ENCODE data around the gene CATSPER4. TPM values are rescaled to one million over a fixed set of nuclear protein-coding genes. Genes with fewer than 3 reads are reported as not detected.

CATSPER4 gene
- not detected for total RNA-seq
- long read RNA-seq = 0 reads

GRCh38 chr1:26190373-26190987 is at the start of gene CATSPER4:
TSS of gene CATSPER4 (plus strand) at chr1:26190602. CDS start at chr1:26190628, 26 bp downstream.
- no peak for DNase-seq
- peak; percentile 62 for ATAC-seq
- intact Hi-C loops (cut with DNase I, micrococcal nuclease) = no loop called here

GRCh38 chr1:26142159-26142558 is 48.2 kb upstream of the CATSPER4 start:
- ATAC-seq (no peak), DNase-seq (no peak)
- intact Hi-C loops (cut with DNase I, micrococcal nuclease) = no loop called here

GRCh38 chr1:26145041-26145959 is 45.1 kb upstream of the CATSPER4 start:
- ATAC-seq (peak; percentile 99), DNase-seq (peak; percentile 77 to 88)
- intact Hi-C loops (cut with DNase I, micrococcal nuclease) = loop anchor here (2.0 to 5.0 kb wide), 3 partner anchors 40 to 108 kb away; no protein-coding TSS in a partner anchor

GRCh38 chr1:26145960-26146294 is 44.5 kb upstream of the CATSPER4 start:
- DNase-seq (no peak), ATAC-seq (no peak)
- intact Hi-C loops (cut with DNase I, micrococcal nuclease) = loop anchor here (2.0 to 5.0 kb wide), 3 partner anchors 41 to 109 kb away; no protein-coding TSS in a partner anchor

- intact Hi-C loops (cut with DNase I, micrococcal nuclease) = loop anchor here (5.0 kb wide), 2 partner anchors 47 to 112 kb away; no protein-coding TSS in a partner anchor
- no peak for DNase-seq
- ATAC-seq = no peak
Observed at GRCh38 chr1:26148887-26149286, 41.5 kb upstream of the CATSPER4 start.

- ATAC-seq (no peak), DNase-seq (no peak)
- intact Hi-C loops (cut with DNase I, micrococcal nuclease) = no loop called here
Observed at GRCh38 chr1:26153966-26154532, 36.4 kb upstream of the CATSPER4 start.

GRCh38 chr1:26154750-26155149 is 35.7 kb upstream of the CATSPER4 start:
- DNase-seq = no peak
- intact Hi-C loops (cut with DNase I, micrococcal nuclease) = no loop called here
- no peak for ATAC-seq

- ATAC-seq (no peak), DNase-seq (no peak)
- intact Hi-C loops (cut with DNase I, micrococcal nuclease) = no loop called here
Observed at GRCh38 chr1:26155370-26156284, 34.8 kb upstream of the CATSPER4 start.

GRCh38 chr1:26156285-26157038 is 33.9 kb upstream of the CATSPER4 start:
- ATAC-seq (no peak), DNase-seq (no peak)
- intact Hi-C loops (cut with DNase I, micrococcal nuclease) = no loop called here

GRCh38 chr1:26158271-26158907 is 32.0 kb upstream of the CATSPER4 start:
- DNase-seq = no peak
- intact Hi-C loops (cut with DNase I, micrococcal nuclease) = no loop called here
- no peak for ATAC-seq

- ATAC-seq = no peak
- intact Hi-C loops (cut with DNase I, micrococcal nuclease) = no loop called here
Observed at GRCh38 chr1:26158908-26159742, 31.3 kb upstream of the CATSPER4 start, which contains the start of gene FAM110D. TSS of gene FAM110D (plus strand) at chr1:26159079. CDS start at chr1:26161292, 2,213 bp downstream.

GRCh38 chr1:26159743-26160039 is 30.7 kb upstream of the CATSPER4 start:
- DNase-seq = no peak
- no peak for ATAC-seq
- intact Hi-C loops (cut with DNase I, micrococcal nuclease) = loop anchor here in 1 of 2 donors (5.0 kb wide), 1 partner anchor 52 kb away; no protein-coding TSS in a partner anchor

More at GRCh38 chr1:26158908-26159742, 31.3 kb upstream of the CATSPER4 start, which contains the start of gene FAM110D:
- no peak for DNase-seq

GRCh38 chr1:26160527-26161414 is 29.6 kb upstream of the CATSPER4 start:
- intact Hi-C loops (cut with DNase I, micrococcal nuclease) = loop anchor here in 1 of 2 donors (5.0 kb wide), 1 partner anchor 53 kb away; no protein-coding TSS in a partner anchor
- DNase-seq = no peak
- no peak for ATAC-seq

- ATAC-seq (peak; percentile 76), DNase-seq (peak in 1 of 2 donors; percentile 61)
- intact Hi-C loops (cut with DNase I, micrococcal nuclease) = loop anchor here in 1 of 2 donors (5.0 kb wide), 1 partner anchor 54 kb away; no protein-coding TSS in a partner anchor
Observed at GRCh38 chr1:26161415-26162219, 28.8 kb upstream of the CATSPER4 start.

Measured in left colon (tissue), 2 donors.